ENCODE data around the gene CXCL17. TPM values are rescaled to one million over a fixed set of nuclear protein-coding genes. Genes with fewer than 3 reads are reported as not detected.

The CXCL17 gene
- total RNA-seq, 1 experiment from 2014 or later: 0.32 TPM

- intact Hi-C loops (cut with micrococcal nuclease): loop anchor here (5.0 kb wide), 1 partner anchor 329 kb away; no protein-coding TSS in a partner anchor
Measured at GRCh38 chr19:42436006-42436405, 6.7 kb downstream of the CXCL17 start.

More at GRCh38 chr19:42436006-42436405, 6.7 kb downstream of the CXCL17 start:
- Histone ChIP-seq H3K27ac (ENCODE audit: low read depth, low read length) (no peak overlapping the region), H4K20me1 (ENCODE audit: insufficient read depth) (no peaks in the 10 kb centered on the region), H2AFZ (ENCODE audit: low read depth, low read length, poor library complexity, severe bottlenecking) (no peak overlapping the region), H3K9me3 (ENCODE audit: control insufficient read depth in 1 of 2, insufficient read depth in 1 of 2, low read depth in 1 of 2, low read length in 2 of 2) (no peaks in the 10 kb centered on the region), H3K36me3 (ENCODE audit: control insufficient read depth in 1 of 2, insufficient read depth in 2 of 2, low read length in 2 of 2) (no peaks in the 10 kb centered on the region), H3K79me2 (ENCODE audit: insufficient read depth, low read length) (no peaks in the 10 kb centered on the region), H3K9me2 (ENCODE audit: insufficient read depth) (no peaks in the 10 kb centered on the region), H3K4me1 (ENCODE audit: control insufficient read depth in 1 of 2, insufficient read depth in 2 of 2, low read length in 2 of 2) (peaks cover 6 to 22% of the 10 kb centered on the region in 2 experiments), H3K4me3 (replicated peaks in 1 of 2; ENCODE audit: low read depth in 1 of 2, low read length in 2 of 2) (no peak overlapping the region), H3K9ac (ENCODE audit: low read length) (no peak overlapping the region), H3K27me3 (ENCODE audit: insufficient read depth, low read length) (no peaks in the 10 kb centered on the region), H3K4me2 (ENCODE audit: low read length) (no peak overlapping the region)
- RAD21 ChIA-PET (ENCODE audit: low non-redundant PET in 1 of 2, low total read pairs in 2 of 2, uncharacterized antibody in 2 of 2, unreplicated experiment in 2 of 2): no interaction called here
- TF ChIP-seq POLR2AphosphoS5 (IDR thresholded peaks at IDR 0.05; ENCODE audit: low read depth, low read length): no peak
- no peak for TF ChIP-seq POLR2A (IDR thresholded peaks at IDR 0.05; ENCODE audit: borderline replicate concordance, extremely low read depth, insufficient read depth, insufficient read length)
- TF ChIP-seq YY1 (IDR thresholded peaks at IDR 0.05; ENCODE audit: extremely low read depth, insufficient replicate concordance, low read depth, low read length): no peak
- no peak for TF ChIP-seq EZH2phosphoT487 (IDR thresholded peaks at IDR 0.05; ENCODE audit: borderline replicate concordance)
- no peak for TF ChIP-seq EGR1 (IDR thresholded peaks at IDR 0.05; ENCODE audit: low read depth)
- TF ChIP-seq RAD21 (IDR thresholded peaks at IDR 0.05; ENCODE audit: low read depth): no peak
- no peak for TF ChIP-seq ATF3 (IDR thresholded peaks at IDR 0.05)
- no peak for TF ChIP-seq SRF (IDR thresholded peaks at IDR 0.05; ENCODE audit: low read depth)
- no peak for TF ChIP-seq CTCF (IDR thresholded peaks at IDR 0.05 in 2 of 3, conservative IDR thresholded peaks at IDR 0.05 in 1 of 3; ENCODE audit: borderline replicate concordance in 1 of 3, insufficient read depth in 1 of 3, low read depth in 2 of 3, low read length in 2 of 3)
- no peak for TF ChIP-seq FOSL1 (IDR thresholded peaks at IDR 0.05; ENCODE audit: low read depth)
- no peak for TF ChIP-seq ZNF274 (IDR thresholded peaks at IDR 0.05; ENCODE audit: low read depth, low read length)
- no peak for TF ChIP-seq CBX3 (IDR thresholded peaks at IDR 0.05; ENCODE audit: low read depth)
- no peak for TF ChIP-seq CEBPB (IDR thresholded peaks at IDR 0.05; ENCODE audit: low read depth)
- no peak for TF ChIP-seq ZFX (IDR thresholded peaks at IDR 0.05)
- TF ChIP-seq SP1 (IDR thresholded peaks at IDR 0.05; ENCODE audit: low read depth): no peak
- no peak for TF ChIP-seq TCF7L2 (IDR thresholded peaks at IDR 0.05; ENCODE audit: borderline replicate concordance, extremely low read depth, insufficient read depth, insufficient read length)
- no peak for DNase-seq (ENCODE audit: low read depth, low spot score)
- ATAC-seq: no peak
- CTCF ChIA-PET: interaction anchor here (1.0 to 1.1 kb wide), 2 partner anchors 14 to 36 kb away, joined by 3 read pairs; no protein-coding TSS in a partner anchor
- POLR2A ChIA-PET: no interaction called here
- no TSS peak for BruUV-seq (replicated peaks)

All from HCT116 (cell line).